ENCODE results near the gene APH1B.

DNA sequence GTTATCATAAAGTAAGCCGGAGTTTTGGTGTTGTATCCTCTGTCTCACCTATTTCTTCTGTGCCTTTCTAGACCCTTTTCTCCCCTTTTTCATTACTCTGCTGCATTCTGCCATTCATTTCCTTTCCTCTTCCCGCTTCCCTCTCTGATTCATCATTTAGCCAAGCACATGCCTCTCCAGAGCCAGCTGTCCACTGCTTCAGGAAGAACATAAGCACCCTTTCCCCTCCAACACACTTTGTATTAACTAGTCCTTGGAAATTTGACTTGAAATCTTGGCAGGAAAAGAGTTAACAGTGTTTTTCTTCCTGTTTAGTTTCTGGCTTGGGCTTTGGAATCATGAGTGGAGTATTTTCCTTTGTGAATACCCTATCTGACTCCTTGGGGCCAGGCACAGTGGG, 9.7 kb downstream of the APH1B start:
- TF ChIP-seq, protein P1, sequence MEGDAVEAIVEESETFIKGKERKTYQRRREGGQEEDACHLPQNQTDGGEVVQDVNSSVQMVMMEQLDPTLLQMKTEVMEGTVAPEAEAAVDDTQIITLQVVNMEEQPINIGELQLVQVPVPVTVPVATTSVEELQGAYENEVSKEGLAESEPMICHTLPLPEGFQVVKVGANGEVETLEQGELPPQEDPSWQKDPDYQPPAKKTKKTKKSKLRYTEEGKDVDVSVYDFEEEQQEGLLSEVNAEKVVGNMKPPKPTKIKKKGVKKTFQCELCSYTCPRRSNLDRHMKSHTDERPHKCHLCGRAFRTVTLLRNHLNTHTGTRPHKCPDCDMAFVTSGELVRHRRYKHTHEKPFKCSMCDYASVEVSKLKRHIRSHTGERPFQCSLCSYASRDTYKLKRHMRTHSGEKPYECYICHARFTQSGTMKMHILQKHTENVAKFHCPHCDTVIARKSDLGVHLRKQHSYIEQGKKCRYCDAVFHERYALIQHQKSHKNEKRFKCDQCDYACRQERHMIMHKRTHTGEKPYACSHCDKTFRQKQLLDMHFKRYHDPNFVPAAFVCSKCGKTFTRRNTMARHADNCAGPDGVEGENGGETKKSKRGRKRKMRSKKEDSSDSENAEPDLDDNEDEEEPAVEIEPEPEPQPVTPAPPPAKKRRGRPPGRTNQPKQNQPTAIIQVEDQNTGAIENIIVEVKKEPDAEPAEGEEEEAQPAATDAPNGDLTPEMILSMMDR (IDR thresholded peaks at IDR 0.05; ENCODE audit: low read depth, low read length) = no peak
- TF ChIP-seq EZH2phosphoT487 (IDR thresholded peaks at IDR 0.05; ENCODE audit: low read depth) = no peak

Data from OCI-LY3 (cell line).